ENCODE data around the gene ZNF503.

Gene ZNF503

DNA sequence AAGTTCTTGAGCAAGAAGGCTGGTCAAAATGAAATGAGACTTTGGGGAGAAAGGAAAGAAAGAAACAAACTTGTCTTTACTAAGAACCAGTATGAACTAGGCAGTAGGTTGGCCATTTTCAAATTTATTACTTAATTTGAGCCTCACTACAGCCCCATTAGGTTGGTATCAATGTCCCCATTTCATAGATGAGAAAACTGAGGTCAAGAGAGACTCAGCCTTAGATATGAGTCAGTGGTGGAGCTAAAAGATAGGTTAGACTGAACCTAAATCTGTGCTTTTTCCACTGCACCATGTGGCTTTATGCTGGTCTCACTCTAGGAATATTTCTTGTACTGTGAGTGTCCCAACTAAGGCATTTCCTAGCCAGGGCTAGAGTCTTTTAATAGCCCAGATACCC, 8.8 kb downstream of the ZNF503 start:
- TF ChIP-seq, protein P1, sequence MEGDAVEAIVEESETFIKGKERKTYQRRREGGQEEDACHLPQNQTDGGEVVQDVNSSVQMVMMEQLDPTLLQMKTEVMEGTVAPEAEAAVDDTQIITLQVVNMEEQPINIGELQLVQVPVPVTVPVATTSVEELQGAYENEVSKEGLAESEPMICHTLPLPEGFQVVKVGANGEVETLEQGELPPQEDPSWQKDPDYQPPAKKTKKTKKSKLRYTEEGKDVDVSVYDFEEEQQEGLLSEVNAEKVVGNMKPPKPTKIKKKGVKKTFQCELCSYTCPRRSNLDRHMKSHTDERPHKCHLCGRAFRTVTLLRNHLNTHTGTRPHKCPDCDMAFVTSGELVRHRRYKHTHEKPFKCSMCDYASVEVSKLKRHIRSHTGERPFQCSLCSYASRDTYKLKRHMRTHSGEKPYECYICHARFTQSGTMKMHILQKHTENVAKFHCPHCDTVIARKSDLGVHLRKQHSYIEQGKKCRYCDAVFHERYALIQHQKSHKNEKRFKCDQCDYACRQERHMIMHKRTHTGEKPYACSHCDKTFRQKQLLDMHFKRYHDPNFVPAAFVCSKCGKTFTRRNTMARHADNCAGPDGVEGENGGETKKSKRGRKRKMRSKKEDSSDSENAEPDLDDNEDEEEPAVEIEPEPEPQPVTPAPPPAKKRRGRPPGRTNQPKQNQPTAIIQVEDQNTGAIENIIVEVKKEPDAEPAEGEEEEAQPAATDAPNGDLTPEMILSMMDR (IDR thresholded peaks at IDR 0.05; ENCODE audit: borderline replicate concordance, insufficient read depth, low read depth, low read length), result no peak
- no peak overlapping the region for H3K4me3 ChIP-seq (ENCODE audit: low read depth, low read length)

DNA sequence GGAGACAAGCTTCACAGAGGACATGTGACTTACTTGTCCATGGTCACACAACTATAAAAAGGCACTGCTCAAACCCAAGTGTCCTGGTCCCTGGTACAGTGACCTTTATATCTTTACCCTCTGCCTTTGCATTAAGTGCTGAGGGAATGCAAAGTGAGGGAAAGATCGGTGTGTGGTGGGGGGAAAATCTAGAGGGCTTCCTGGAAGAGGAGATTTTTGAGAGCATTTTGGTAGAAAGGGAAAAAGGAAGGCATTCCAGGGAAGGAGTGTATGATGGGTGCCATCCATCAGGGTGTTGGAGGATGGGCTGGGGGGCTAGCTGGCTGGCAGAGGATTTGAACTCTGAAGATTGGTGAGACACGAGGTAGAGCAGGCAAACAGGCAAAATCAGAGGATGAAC, 9.3 kb downstream of the ZNF503 start:
- TF ChIP-seq, protein P1 (IDR thresholded peaks at IDR 0.05; ENCODE audit: borderline replicate concordance, insufficient read depth, low read depth, low read length), result no peak
- no peak overlapping the region for H3K4me3 ChIP-seq (ENCODE audit: low read depth, low read length)

DNA sequence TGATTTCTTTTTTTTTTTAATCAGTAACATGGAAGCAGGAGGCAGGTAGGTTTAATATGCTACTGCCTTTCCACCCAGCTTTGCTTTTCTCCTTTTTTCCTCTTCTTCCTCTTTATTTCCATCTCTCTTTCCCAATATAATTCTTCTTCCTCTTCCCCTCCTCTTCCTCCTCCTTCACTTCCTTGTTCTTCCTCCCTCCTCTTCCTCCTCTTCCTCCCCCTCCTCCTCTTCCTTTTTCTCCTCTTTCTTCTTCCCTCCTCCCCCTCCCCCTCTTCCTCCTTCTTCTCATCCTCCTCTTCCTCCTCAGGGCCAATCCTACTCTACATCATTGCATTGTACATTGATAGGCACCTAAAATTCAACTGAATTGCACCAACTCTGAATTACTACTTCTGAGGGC, 11.4 kb downstream of the ZNF503 start:
- TF ChIP-seq, protein P1 (IDR thresholded peaks at IDR 0.05; ENCODE audit: borderline replicate concordance, insufficient read depth, low read depth, low read length), result no peak
- no peak overlapping the region for H3K4me3 ChIP-seq (ENCODE audit: low read depth, low read length)

DNA sequence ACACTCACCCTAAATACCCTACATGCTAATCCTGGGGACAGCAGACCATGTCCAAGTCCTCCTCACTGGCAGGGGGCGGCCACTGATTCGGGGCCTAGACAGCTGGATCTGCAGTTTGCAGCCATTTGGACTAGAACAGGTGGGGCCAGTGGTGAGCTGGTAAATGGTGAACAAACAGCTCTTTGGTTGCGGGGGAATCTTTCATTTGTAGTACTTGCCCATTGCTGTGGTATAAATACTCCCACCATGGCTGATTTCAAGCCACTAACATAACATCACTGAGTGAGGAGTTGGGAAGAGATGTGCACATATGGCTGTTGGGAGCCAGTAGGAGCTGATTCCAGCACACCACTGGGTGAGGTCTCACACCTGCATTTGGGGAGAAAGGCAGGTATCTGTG, 13.5 kb downstream of the ZNF503 start:
- H3K4me3 ChIP-seq (ENCODE audit: low read depth, low read length), result no peak overlapping the region
- TF ChIP-seq, protein P1 (IDR thresholded peaks at IDR 0.05; ENCODE audit: borderline replicate concordance, insufficient read depth, low read depth, low read length), result no peak

DNA sequence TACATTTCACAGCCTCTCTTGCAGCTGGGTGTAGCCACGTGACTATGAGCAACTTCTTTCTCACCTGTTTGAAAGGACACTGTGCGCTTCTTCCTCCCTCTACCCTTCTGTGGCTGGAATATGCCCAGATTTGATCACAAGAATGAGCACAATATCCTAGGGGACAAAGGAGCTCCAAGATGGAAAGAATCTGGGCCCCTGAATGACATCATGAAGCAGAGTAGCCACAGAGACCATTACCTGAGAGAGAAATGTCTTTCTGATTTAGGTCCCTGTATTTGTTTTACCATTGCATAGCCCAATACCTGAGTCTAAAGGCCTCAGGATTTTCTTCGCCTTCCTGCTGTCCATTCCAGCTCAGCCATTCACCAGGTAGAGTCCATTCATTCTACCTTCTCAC, 15.4 kb downstream of the ZNF503 start:
- TF ChIP-seq, protein P1 (IDR thresholded peaks at IDR 0.05; ENCODE audit: borderline replicate concordance, insufficient read depth, low read depth, low read length), result no peak
- no peak overlapping the region for H3K4me3 ChIP-seq (ENCODE audit: low read depth, low read length)

DNA sequence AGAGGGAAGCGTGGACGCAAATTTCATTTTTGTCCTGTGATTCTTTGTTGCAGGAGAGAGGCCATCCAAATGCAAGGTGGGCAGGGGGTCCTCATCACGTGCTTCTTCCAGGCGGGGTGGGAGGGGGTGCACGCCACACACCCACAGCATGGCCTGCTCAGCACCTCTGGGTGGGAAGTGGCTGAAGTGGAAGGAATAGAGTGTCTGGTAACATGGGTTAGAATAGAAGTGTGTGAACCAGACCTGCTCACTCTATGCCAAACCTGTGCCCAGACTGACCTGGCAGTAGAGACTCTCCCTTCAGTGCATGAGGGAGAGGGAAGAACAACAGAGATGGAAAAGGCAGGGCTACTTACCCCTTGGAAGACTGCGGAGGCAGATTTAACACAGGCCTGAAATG, 21.7 kb downstream of the ZNF503 start:
- no peak overlapping the region for H3K4me3 ChIP-seq (ENCODE audit: low read depth, low read length)
- TF ChIP-seq, protein P1 (IDR thresholded peaks at IDR 0.05; ENCODE audit: borderline replicate concordance, insufficient read depth, low read depth, low read length), result no peak

DNA sequence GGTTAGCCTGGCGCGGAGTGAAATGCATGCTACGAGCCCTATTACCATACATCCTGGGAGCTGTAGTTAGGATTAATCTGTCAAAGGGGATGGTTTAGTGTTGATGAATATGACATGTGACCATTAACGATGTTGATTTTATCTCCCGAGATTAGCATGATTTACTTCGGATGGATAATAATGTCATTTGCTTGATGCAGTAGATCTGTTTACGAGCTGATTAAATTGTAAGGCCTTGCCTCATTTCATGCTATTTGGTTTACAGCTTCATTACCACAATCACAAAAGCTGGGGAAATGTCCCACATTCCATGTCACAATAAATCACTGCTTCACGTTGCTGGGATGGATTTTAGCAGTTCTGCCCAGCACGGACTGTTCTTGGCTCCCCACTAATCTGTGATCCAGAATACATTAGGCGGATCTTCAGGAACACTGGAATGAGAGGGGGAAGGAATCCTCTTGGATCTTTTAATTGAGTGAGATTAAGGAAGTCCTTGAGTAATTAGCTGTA, 22.3 kb downstream of the ZNF503 start:
- TF ChIP-seq, protein P1 (IDR thresholded peaks at IDR 0.05; ENCODE audit: borderline replicate concordance, insufficient read depth, low read depth, low read length), result no peak
- no peak overlapping the region for H3K4me3 ChIP-seq (ENCODE audit: low read depth, low read length)
